NCI-H2171 (cell line): ENCODE data around the gene DONSON.
"Not testable (repeated sequence)": the region's sequence is repeated elsewhere in the genome, so short reads cannot be mapped to it uniquely, and the experiment has no call there.

Source experiments
- DNase-seq: peaks from one replicate; lab custom pipeline; 2025; lab: John Stamatoyannopoulos, UW

Gene DONSON, protein sequence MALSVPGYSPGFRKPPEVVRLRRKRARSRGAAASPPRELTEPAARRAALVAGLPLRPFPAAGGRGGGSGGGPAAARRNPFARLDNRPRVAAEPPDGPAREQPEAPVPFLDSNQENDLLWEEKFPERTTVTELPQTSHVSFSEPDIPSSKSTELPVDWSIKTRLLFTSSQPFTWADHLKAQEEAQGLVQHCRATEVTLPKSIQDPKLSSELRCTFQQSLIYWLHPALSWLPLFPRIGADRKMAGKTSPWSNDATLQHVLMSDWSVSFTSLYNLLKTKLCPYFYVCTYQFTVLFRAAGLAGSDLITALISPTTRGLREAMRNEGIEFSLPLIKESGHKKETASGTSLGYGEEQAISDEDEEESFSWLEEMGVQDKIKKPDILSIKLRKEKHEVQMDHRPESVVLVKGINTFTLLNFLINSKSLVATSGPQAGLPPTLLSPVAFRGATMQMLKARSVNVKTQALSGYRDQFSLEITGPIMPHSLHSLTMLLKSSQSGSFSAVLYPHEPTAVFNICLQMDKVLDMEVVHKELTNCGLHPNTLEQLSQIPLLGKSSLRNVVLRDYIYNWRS

DNA sequence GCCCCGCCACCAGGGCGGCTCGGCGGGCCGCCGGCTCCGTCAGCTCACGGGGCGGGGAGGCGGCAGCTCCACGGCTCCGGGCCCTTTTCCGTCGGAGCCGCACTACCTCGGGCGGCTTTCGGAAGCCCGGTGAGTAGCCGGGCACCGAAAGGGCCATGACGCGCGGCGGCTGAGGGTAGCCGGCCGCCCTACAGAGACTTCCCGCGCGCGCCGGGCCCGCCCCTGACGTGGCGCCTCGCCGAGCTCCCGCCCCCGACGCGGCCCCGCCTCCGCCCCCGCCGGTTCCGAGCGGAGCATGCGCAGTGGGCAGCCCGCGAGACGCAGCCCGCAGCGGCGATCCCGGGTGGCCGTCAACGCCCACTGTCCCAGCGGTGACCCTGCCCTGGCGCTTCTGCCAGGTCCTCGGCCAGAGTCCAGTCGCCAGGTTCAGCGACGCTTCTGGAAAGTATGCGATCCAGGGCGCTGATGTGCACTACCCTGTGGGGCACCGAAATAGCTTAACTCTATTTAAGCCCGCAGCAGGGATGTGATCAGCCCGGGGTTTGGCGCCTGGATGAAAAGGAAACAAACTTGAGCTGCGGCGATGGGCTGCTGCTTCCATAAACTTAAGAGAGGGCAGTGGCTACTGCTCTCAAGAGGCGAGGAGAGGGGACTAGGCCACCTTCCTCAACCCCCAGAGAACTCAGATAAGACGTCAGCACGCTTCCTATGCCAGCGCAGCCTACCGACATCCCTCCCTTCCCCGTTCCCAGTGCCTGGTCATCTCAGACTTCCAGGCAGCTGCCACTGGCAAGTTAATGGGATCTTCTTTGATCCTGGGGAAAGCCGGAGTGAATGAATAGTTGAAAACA lies at the start of gene DONSON:
TSS of gene DONSON (minus strand) at position 200 of the 851 bp plus-strand sequence. CDS start at position 157, 43 bp downstream.
- peak; percentile 82 for DNase-seq

DNA sequence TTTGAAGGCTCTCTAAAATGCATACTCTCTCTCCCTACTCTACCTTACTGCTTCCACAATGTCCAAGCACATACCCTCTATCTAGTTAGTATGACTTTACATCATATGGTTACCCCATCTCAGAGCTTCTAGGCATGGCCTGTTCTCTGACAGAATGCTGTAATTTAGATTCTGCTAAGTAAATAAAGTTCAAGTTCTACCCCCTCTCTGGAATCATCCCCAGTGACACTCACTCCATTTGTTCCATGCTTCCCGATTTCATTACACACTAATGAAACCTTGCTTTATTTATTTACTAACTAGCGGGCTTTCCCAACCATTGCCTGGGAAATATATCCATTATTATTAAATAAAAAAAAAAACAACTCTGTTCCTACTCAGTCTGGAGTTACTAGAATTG lies 45.8 kb upstream of the DONSON start:
- DNase-seq = no peak

DNA sequence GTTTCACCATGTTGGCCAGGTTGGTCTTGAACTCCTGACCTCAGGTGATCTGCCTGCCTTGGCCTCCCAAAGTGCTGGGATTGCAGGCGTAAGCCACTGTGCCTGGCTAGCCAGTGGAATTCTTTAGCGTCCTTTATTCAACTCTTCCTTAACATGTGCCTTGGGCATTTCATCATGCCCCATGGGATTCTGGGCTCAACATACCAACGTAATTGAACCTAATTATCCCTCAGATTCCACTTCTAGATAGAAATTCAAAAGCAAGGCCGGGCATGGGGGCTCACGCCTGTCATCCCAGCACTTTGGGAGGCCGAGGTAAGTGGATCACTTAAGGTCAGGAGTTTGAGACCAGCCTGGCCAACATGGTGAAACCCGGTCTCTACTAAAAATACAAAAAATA lies 37.7 kb upstream of the DONSON start:
- not testable (repeated sequence) for DNase-seq

DNA sequence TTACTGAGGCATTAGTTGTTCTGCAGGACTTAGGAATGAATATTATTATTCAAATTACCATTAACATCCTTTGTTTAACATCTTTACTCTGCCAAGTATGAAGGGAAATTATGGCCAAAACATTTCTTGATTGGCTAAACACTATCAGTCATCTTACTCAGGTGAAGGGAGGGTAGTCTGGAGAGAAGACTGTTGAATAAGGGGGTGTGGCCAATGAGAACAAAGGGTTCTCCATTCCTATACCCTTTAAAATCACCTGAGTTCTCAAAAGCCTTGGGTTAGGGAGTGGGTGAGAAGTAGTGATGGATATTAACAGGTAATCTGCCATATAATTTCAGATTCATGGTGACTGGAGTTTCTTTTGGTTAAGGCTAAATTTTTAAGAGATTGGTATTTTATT lies 33.8 kb upstream of the DONSON start:
- no peak for DNase-seq

DNA sequence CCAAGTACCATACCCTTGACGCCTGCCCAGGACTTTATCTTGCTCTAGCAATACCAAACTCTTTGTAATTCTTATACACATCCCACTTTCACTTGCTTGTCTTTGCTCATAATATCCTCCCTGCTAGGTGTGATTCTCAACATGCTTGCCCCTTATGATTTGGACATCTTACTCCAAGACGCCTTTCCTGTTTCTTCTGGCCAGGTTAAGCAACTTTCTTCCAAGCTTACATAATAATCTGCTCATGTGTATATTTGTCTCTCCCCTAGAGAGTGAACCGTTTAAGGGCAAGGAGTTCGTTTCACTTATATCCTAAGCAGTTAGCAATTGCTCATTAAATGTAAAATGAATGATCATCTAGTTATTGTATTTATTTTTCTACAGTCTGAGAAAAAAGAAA lies 31.2 kb upstream of the DONSON start:
- no peak for DNase-seq

DNA sequence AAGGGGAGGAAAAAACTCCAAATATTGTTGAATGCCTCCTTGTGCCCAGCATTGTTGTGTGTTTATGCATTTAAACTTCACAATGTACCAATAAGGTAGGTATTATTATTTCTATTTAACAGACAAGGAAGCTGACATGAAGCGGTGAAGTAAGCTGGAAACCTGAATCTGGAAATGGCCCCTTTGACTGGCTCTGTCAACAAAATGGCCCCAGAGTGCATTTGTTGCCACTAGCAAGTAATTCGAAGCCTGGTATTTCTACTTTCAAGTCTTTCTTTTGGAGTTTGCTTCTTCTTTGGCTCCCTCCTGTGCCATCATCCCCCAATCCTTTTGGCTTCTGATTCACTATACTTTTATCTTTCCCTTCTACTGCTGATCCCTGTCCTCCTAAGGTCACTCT lies 29.9 kb upstream of the DONSON start:
- no peak for DNase-seq

DNA sequence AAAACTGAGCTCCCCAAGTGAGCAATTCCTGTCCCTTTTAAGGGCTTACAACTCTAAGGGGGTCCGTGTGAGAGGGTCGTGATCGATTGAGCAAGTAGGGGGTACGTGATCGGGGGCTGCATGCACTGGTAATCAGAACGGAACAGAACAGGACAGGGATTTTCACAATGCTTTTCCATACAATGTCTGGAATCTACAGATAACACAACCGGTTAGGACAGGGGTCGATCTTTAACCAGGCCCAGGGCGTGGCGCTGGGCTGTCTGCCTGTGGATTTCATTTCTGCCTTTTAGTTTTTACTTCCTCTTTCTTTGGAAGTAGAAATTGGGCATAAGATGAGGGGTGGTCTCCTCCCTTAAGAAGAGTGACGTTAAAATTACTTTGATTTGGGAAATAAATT lies 29.1 kb upstream of the DONSON start:
- not testable (repeated sequence) for DNase-seq

DNA sequence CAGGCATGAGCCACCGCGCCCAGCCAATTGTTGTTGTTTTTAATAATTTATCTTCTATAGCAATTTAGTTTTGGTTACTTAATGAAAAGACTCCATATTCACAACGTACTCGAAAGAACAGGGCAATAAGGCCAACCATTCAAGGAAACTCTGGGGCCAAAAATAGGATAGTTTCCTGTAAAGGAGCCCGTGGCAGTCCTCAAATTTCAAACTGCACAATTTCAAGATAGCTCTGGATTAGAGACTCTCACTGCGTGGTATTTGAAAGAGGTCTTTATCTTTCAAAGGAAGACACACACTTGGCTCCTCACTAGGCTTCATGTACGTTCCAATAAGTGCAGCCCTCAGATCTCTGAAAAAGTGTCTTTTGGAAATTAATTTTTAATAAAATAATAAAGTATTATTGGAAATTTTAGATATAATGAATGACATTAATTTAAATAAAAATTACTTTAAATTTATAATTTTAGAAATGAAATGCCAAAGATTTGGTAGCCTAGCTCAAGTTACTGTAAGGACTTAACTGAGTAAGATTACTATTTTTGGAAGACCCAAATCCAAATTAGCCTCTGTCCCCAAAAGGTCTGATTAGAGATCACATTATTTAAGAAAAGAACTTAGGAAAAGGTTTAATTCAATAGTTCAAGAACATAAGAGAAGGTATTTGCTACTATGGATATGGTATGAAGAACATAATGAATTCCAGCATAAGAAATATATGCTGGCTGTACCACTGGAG lies 22.7 kb upstream of the DONSON start:
- no peak for DNase-seq

DNA sequence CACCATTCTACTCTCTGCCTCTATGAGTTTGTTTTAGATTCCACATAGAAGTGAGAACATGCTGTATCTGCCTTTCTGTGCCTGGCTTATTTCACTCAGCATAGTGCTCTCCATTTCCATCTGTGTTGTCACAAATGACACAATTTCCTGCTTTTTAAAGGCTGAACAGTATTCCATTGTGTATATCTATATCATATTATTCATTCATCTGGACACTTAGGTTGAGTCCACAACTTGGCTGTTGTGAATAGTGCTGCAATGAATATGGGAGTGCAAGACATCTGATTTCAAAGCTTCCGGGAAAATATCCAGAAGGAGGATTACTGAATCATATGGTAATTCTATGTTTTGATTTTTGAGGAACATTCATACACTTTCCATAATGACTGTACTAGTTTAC lies 20.1 kb upstream of the DONSON start:
- DNase-seq = no peak

DNA sequence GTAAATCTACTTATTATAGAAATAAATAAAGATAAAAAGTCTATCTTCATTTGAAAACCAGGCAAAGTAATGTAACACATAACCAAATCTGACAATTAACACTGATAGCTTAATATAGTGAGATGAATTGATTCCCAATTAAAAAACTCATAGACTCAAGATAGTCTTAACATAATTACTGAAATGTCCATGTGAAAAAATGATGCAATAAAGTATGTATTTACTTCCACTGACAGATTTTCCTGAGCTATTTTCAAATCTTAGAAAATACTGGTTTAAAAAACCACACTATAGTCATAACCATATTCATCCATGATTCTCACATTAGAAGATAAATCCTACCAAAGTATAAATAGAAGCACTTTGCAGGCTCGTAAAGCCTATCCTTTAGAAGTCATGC lies 9.6 kb upstream of the DONSON start:
- no peak for DNase-seq

DNA sequence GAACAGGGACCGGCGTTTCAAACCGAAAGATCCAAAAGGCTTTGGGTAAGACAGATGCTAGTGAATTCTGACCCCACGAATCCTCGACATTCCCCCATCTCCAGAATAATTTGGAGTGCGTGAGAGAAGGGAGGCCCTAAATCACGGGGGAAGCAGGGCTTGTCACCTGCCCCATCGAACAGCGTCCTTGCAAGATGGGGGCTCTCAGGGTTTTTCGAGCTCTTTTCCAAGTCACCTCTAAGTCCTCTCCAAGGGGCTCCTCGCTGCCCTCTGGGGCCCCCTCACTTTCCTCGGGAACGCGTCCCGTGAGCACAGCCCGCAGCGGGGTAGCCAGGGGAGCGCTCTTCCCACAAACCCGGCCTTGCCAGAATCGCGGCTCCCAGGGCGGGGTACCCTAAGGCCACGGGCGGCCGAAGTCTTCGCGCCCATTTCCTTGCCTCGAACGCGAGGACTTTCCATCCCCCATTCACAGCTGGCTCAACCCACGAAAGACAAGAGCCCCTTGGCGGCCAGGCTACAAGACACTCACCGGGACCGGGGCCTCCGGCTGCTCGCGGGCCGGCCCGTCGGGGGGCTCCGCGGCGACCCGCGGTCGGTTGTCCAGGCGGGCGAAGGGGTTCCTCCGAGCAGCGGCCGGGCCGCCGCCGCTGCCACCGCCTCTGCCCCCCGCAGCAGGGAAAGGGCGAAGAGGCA lies 546 bp downstream of the DONSON start:
- peak; percentile 20 for DNase-seq

DNA sequence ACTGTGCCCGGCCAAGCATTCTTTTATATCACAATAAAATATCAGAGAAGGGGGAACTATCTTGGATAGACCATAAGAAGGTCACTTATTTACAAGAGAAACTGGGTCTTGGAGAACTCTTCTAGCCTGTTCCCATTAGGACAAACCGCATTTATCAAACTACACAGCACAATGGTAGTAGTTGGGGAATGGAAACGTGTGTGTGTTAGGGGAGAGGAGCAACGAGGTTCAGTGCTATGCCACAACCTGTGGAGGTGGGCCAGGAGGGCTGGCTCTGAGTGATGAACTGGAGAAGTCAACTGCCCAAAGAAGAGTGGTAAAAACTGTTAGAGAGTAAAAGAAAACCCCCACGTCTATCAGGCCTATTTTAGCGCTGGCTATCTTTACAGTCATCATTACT lies 1.6 kb downstream of the DONSON start:
- DNase-seq = no peak

DNA sequence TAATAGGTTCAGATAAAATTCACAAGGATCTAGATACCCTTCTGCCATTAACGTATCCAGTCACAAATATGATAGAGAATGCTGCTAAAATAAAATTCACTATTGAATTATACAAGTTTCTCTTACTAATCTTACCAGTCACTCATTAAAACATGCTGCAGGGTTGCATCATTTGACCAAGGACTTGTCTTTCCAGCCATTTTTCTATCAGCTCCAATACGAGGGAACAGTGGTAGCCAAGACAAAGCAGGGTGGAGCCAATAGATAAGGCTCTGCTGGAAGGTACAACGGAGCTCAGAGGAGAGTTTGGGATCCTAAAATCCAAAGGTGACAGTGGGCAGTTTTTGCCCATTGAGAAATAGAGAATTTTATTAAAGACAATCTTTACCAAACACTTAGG lies 4.0 kb downstream of the DONSON start:
- DNase-seq = no peak

DNA sequence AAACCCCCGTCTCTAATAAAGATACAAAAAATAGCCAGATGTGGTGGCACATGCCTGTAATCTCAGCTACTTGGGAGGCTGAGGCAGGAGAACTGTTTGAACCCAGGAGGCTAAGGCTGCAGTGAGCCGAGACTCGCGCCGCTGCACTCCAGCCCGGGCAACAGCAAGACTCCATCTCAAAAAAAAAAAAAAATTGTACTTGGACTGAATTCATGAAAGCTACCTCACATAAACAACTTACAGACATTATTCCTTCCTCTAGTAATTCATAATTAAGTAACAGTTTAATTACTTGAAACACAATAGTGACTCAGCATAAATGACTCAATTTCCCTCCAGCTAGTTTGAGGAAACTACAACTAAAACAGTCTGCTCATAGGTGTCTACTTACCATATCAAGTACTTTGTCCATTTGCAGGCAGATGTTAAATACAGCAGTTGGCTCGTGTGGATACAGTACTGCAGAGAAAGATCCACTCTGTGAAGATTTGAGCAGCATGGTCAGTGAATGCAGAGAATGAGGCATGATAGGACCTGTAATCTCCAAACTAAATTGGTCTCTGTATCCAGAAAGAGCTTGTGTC lies 9.4 kb downstream of the DONSON start:
- no peak for DNase-seq

DNA sequence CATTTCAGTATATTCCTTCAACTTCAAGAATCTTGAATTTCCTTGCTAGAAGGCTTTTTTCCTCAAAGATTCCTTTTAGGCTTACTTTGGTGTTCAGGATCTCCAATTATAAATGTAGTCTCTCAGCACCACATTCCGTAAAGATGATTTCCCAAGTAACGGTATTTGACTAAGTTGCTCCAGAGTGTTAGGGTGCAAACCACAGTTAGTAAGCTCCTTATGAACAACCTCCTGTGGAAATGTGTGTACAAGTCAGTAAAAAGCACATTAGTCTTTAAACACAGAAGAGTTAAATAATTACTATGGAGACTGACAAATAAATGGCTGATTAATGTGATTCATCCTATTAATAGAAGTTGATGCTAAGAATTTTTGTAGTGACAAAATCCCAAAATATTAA lies 10.3 kb downstream of the DONSON start:
- DNase-seq = no peak

DNA sequence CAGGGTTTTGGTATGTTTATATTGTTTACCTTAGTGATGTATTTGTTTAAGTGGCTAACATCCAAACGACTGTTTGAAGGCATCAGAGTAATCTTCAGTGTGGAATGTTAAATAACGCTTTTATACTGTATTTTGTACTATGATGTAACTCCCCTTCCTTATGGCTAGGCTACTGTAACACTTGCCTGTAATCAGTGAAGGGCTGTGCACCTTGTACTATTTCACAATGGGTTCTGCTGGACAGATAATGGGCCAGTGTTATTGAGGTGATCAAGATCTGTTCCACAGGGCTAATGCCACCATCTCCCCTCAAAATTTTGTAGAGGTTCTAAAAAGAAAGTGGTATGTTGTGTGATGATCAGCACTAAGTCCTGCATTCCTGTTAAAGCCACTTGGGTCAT lies 11.7 kb downstream of the DONSON start:
- not testable (repeated sequence) for DNase-seq

DNA sequence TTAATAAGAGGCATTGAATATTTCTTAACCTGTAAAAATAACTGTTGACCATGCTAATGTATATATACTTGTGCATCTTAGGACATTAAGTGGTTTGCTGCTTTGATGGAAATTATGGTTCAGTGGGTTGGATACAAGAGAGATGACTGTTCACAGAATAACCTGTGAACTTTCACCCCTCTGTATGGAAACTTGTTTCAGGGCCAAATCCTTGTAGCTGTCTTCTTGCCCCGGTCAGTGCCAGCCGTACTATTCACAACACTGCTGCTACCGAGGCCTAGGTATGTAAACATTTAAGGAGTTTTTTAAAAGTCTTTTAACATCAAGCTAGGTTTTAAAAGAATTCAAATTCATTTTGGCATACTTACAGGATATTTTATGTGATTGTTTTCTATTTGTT lies 16.1 kb downstream of the DONSON start:
- no peak for DNase-seq

DNA sequence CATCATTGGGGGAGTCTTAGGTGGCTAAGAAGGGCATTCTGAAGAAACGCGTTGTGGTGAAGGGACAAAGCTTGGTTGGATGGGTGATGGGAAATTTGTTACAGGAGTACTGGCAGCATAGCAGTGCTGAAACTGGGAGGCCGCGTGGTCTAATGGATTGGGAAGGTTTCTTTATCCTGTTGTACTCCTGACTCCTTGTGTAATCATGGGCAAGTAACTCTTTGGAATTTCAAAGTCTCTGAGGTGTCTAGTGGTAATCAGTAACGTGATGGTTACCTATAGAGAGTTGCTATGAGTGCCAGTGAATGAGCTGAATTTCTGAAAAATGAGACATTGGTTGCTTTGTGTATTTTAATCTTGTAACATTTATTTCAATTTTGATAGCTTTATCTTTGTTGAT lies 18.5 kb downstream of the DONSON start:
- no peak for DNase-seq

DNA sequence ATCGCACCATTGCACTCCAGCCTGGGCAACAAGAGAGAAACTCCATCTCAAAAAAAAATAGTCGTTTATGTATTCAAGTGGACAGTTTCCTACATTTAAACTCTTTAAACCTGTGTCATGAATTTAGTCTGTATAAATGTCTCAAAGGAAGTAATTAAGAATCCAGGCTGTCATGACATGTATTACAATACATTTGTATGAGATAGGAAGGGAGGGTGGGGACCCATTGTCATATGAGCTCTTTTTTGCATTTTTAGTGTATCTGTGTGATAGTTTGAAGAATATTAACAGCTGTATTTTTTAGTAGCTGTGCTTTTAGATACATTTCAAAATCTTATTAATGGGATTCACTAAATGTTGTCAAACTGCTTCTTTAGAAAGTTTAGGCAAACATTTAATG lies 20.0 kb downstream of the DONSON start:
- no peak for DNase-seq

DNA sequence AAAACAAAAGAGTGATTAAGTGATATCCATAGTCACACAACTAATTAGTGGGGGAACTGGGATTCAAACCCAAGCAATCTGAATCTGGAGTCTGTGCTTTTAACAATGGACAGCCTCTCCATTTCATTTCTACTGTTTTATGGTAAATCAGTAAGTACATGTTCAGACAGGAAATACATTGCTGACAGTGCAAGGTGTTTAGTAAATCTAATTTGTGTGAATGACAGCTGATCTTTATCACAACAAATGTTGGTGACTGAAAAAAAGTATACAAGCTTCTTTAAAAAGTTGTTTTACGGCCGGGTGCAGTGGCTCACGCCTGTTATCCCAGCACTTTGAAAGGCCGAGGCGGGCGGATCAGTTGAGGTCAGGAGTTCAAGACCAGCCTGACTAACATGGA lies 20.6 kb downstream of the DONSON start:
- no peak for DNase-seq

DNA sequence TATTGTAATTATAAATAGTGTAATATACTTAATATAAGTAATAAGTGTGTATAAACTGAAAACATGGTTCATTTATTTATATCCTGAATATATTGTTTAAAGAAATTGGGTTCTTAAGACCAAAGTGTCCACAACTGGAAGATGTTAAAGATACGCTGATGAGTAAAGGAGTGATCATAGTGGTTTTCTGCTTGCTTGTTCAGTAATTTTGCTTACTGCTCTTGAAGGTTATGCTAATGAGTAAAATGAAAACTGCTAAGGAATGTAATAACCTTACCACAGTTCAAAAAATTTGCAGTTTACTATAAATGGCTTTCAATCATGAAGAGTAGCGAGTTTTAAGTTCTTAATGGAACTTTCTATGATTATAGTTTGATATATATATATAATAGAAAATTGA lies 22.0 kb downstream of the DONSON start:
- no peak for DNase-seq
